GM18867 (cell line): ENCODE measurements around the gene CDK14.

Source experiments
- ATAC-seq: cut with Tn5 transposase; IDR thresholded peaks from one replicate; pipeline ENCODE4 v1.9.1; 2021; ENCODE audit warnings: mild to moderate bottlenecking, moderate library complexity; ENCODE audit not compliant: unreplicated experiment

CDK14 gene

DNA sequence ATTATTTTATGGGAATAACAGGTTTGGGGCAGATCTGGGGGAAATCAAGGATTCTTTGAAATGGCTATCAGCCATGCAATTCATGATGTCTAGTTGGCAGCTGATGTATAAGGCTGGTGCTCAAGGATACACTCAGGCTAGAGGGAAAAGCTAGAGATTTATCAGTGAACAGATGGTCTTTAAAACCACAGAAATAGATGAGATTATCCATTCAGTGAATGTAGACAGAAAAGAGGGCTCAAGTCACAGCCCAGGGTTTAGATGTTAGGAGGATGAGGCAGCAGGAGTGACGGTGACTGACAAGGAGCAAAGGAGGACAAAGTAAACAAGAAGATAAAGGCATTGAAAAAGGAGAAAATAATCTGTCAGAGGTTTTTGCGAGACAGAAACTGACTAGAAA is 238.7 kb downstream of the CDK14 start:
- no peak for ATAC-seq

DNA sequence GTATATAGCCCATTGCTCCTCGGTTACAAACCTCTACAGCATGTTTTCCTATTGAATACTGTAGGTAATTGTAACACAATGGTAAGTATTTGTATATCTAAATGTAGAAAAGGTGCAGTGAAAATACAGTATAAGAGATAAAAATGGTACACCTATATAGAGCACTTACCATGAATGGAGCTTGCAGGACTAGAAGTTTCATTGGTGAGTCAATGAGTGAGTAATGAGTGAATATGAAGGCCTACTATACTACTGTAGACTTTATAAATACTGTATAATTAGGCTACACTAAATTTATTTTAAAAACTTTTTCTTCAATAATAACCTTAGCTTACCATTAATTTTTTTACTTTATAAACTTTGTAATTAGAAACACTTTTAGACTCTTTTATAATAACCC is 239.7 kb downstream of the CDK14 start:
- no peak for ATAC-seq

DNA sequence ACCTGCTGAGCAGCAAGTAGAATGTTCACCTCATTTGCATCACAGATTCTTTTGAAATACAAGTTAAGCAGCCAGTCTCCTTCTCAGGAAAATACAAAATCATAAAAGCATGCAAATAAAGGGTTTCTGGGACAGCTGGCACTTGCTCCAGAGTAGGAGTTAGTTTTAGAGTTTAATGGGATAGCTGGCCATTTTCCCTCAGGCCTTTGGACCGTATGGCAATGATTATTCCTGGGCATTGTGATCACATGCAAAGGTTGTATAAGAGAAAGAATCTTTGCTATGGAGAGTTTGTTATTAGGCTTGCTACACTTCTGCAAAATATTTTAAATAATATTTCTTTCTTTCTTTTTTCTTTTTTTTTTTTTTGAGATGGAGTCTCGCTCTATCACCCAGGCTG is 240.8 kb downstream of the CDK14 start:
- ATAC-seq: no peak

DNA sequence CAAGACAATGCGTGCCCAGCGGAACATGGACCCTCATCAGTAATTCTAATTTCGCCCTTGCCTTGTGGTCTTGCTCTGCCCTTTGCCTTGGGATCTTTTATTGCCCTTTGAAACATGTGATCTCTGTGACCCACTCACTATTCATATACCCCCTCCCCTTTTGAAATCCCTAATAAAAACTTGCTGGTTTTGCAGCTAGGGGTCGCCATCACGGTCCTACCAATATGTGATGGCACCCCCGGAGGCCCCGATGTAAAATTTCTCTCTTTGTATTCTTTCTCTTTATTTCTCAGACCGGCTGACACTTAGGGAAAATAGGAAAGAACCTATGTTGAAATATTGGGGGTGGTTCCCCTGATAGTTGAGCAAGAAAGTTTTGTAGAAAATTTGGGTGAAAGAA is 242.7 kb downstream of the CDK14 start:
- no peak for ATAC-seq

DNA sequence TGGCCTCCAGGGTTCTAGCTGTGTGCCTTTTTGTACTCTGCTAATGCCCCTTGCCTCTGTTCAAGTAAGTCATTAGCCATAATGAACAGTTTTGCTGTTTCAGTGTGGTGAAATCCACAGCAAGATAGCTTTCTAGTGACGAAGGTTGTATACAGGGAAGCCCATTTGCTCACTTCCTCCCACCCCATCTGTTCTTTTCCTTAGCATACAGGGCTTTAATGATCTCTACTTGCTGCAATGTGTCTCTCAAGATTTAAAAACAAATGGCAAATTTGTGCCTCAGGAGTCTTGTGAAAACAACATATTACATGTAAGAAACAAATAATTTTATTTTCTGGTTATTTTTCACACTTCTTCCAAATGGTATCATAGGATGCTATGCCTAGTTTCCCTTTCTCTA is 243.2 kb downstream of the CDK14 start:
- ATAC-seq: no peak

DNA sequence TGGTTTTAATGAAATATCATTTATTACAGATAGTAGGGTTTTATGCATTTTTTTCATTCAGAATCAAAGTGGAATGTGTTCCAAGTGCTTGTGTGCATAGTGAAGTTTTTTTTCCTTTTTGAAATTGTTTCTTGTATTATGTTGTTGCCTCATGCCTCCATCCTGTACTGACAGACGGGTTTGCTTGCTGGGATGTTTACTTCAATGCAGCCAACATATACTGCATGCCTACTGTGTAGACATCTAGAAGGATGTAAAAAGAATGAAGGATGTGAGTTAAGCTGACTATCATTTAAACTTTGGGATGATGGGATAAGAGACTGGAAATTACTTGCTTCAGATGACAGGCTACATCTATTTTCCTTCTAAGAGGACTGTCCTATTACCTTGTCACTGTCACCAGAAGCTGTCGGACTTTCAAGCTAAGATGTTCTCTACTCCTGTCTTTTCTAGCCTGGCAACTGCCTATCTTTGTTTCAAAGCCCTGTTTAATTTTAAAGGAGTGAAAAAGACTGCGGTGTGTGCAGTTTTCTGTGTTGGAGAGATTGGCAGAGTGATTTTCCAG is 243.7 kb downstream of the CDK14 start:
- no peak for ATAC-seq

DNA sequence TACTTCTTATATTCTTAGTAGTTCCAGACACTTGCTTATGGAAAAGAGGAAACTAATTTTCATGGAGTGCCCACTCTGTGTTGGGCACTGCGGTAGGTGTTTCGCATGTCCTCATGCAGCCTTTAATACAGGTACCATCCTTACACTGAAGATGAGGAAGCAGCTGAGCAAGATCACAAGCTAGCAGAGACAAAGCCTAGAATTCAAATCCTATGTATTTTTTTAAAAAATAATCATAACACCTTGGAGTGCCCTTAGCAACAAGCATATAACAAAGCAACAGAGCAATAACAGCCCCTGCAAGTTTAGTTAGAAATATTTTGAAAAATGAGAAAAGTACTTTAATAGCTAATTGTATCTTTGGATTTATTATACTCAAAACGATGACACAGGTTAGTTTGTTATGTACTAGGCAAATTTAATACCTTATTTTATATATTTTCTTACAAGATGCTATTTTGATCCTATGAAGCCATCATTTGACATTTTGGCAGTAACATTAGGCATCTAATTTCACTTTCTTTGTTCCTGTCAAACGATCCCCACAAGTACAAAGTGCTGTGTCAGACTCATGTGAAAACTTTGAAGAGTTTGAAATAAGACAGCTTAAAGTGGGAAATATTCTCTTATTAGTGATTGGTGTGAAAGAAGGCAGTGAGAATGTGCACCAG is 245.8 kb downstream of the CDK14 start:
- no peak for ATAC-seq

DNA sequence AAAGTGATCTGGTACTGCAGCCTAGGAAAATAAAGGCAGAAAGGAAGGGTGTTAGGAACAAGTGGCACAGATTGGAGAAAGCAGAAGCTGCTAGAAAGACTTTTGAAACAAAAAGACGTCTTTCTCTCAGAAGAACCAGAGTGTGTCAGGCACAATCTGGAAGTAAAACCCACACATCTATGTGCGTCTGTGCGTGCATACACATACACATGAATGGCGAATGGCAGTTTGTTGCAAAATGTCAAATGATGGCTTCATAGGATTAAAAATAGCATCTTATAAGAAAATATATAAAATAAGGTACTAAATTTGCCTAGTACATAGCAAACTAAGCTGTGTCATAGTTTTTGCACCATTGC is 246.3 kb downstream of the CDK14 start:
- no peak for ATAC-seq

DNA sequence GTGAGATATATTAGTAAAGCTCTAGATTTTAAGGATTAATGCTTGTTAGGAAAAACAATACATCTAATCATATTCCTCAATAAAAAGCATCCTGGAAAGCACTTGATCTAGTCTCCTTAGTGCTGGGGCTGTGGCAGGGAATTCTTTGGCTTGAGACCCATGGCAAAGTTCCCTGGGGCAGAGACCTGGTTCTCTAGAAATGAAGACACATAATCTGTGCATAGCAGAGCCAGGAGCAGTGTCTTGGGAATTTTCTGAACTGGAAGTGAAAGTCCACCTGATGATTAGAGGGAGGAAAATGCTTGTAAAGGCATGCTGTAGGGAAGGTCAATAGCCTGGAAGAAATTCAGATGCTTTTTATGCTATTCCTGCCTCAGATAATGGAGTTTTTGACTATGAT is 247.4 kb downstream of the CDK14 start:
- no peak for ATAC-seq

DNA sequence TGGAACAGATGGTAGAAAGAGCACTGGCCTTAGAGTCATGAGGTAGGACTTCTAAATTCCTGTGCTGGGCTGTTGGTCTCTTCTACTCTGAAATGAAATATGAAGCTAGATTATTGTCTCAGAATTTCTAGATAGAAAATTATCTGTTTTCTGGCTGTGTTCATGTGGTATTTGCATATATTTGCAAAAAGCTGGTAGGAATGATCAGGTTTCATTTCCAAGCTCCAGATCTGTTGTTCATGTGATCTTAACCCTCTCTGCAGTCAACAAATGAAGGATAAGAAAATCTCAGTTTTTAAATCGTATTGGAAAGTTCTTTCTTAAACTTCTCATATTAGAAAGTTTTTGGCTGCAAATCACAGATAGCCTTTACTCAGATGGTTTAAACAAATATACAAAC is 248.3 kb downstream of the CDK14 start:
- ATAC-seq: no peak

DNA sequence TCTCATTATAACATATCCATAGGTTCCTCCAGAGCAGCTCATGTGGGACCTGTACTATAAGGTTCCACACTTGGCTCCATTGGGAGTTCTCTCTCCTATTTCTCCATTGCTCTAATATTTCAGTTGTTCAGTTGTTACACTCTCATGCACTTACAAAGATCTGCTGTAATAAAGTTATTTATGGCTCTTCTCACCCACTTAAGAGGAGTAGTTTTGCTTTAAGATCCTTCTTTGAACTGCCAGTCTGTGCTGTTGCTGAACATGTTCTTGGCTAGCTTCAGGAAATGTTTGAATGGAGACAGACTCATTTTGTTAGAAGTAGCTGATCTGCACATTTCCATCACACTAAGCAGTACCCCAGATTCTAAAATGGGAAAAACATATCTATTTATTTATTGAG is 250.1 kb downstream of the CDK14 start:
- no peak for ATAC-seq

DNA sequence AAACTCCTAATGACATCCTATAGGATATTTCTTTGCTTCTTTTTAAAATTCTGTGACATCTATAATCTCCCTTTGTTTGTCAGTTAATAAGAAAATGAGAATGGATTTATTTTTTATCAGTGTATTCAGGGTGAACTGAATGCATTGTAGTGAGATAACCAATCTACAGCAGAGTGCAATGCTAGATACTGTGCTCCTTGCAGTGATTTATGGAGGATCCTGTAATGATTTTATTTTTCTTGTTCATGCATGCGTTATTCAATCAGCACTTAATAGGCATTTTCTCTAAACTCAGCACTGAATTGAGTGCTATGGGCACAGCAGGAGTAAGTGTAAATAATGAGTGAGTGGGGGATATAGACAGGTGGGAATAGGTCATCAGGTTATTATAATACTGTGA is 253.9 kb downstream of the CDK14 start:
- ATAC-seq: no peak

DNA sequence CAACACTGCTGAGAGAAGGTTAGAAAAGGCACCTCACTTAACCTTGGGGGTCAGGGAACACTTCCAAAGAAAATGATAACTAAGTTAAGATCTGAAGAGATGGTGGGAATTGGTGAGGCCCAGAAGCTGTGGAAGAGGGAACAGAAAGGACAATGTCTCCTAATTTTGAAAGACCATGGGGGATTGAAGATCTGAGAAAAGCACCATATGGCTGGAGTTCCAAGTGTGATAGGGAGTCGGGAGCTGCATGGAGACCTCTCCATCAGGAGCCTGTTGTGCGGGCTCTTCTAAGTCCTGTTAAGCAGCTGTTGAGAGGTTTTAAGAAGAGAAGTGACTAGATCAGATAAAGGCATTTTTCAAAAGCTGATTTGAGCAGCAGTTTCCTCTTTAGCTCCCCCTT is 254.3 kb downstream of the CDK14 start:
- no peak for ATAC-seq

DNA sequence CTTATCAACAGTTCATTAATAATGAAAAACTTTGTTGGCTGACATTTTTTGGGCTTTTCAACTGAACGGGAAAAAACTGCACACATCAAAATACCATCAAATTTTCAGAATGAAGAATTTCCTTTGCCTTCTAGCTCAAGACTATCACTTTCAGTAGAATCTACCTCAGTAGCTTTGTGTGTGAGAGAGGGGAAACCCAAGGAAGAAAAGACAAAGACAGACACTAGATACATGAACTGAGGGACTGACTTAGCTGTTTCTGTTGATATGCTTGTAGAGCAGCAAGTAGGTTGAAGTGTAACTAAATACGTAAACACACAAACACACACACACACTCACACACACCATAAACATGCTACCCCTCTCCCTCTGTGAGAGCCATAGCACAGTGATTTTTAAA is 257.1 kb downstream of the CDK14 start:
- peak; percentile 52 for ATAC-seq

DNA sequence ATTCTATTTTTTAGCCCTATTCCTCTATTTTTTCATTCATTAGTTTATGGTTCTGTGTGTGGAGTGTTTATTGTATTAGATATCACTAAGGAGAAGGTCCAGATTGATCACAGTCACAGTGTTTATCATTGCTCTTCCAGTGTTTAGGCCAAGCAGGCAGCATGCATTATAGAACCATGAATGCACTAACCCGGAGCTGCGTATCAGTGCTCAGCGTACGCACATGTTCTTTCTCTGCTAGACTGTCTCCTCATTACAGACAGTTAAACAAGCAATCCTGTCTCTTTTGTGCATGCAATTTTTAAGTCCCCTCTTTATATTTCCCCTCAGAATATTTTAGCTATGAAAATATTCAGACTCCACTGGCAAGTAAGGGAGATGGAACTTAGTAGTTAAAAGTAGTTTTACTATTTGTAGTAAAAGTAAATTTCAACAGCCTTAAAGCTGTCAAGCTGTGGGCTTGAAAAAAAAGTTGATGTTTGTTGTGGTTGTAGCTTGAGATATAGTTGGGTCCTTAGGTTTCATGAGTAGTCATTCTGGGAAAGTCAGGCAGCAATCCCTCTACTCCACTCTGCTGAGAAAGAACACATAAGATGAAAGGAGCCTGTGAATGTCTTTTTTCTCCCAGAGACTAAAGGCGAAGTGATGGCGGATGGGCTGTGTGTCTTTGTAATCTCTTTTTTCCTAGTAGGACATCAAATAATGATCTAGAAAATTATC is 260.4 kb downstream of the CDK14 start:
- ATAC-seq: no peak

DNA sequence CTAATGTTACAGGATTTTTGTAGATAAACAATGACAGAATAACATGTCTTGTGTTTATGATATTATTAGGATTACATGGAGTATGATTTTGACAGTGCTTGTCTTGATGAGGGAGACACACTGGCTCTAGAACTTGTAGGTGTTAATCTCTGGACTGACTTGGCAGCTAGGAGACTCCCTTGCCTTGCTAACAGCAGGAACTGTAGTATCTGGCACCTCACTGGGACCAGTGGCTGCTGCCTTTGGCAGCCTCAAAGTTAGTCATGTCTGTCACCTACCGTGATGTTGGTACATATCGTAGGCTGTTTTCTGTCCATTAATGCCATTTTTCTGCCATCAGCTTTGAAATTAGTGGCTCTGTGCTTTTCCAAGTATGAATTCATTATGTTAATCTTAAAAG is 261.5 kb downstream of the CDK14 start:
- no peak for ATAC-seq

DNA sequence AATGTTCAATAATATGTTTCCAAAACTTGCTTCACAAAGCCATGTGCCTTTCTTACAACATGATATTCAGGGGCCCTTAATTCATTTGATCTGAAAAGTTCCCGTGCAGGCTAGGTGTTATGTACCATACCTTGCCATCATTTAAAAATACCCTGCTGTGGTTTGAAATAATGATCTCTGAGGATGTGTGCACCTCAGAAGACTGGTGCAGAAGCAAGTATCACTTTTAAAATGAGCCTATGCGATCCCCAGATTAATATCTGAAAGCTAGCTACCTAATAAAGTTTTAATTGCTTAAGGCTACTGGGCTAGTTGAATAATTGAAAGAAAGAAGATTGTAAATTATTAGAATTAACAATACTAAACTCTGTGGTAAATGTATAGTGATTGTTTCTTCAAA is 262.4 kb downstream of the CDK14 start:
- peak; percentile 73 for ATAC-seq

DNA sequence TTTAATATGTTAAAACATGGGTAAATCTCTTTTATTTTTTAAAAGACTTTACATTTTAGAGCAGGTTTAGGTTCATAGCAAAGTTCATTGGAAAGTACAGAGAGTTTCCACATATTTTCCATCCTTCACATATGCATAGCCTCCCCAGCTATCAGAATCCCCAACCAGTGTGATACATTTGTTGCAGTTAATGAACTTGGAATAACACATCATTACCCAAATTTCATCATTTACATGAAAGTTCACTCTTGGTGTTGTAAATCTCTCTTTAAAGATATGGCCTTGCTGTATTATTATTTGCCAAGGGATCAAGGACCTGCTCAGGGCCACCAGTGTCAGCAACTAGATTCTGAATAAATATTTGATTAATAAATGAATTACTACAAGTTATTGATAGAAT is 263.4 kb downstream of the CDK14 start:
- ATAC-seq: no peak

DNA sequence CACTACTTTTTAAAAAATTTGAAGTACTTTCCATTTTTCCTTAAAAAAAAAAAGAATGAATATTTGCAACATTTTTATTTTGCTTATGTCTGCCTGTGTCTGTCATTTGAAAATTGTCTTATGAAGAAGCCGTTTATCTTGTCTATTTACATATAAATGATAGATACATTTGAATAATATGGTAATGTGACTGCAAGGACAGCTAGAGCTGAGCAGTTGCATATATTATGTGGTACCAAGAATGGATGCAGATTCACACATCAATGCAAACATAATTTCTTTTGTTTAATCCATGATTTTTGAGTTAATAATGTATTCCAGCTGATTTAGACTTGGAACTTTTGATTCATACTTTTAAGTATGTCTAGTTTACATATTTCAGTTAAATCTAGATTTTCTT is 268.0 kb downstream of the CDK14 start:
- no peak for ATAC-seq

DNA sequence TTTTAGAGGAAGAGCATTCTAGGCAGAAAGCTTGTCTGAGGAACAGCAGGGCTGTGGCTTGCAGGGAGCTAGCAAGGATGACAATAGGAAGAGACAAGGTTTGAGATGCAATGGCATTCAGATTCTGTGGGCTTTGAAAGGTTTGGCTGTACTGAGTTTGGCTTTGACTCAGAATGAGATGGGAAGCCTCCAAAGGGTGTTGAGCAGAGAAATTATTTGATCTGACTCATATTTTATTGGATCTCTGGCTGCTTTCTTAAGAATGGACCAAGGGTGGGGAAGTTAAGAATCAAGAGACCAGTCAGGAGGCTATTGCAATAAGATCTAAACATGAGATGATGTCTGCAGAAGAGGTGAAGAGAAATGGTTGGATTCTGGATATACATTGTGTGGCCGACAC is 273.2 kb downstream of the CDK14 start:
- ATAC-seq: no peak

DNA sequence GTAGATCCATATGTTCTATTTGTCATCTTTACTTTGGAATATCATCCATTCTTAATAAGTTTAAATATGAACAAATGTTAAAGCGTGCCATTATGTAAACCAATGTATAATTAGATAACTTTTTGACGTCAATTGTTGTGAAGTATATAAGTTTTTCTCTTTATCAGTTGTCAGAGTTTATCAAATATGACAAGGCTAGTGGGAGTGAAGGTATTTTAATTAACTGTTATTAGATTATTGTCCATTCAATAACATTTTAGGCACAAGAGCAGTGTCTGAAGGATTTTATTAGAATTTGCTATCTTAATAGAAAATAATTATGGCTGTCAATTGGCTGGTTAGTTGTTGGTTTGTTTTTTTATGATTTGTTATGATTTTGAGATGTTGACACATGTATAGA is 280.6 kb downstream of the CDK14 start:
- ATAC-seq: no peak

DNA sequence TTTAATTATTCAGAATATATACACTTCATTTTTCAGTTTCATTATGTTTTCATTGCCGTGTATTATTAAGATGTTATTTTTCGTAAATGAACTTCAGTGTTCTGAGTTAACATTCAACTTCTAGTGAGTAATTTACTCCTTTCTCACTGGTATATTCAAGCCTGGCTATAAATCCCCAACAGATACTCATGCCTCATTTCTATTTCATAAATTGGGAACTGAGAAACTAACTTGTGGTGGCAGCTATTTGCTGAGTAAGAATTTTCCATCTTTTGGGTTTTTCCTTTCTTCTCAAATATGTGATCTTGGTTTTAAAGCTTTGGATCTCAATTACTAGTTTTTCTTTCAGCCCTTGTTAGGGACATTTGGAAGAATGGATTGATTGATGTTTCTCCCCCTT is 281.1 kb downstream of the CDK14 start:
- no peak for ATAC-seq

DNA sequence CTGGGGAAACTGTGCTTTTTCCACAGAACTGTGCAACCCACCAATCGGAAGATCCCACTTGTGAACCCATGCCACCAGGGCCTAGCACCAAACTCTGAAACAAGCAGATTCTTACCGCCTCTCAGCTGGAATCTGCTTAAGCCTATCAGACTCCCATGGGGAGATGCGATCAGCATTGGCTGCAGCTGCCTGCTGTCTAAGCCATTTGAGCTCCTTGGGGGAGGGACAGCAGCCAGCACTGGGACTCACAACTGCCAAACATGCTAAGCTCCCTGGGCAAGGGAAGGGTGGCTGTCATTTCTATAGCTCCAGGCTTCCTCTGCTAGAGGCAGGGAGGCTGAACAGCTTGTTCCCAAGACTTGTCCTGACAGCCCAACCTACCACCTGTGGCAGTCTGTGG is 283.8 kb downstream of the CDK14 start:
- no peak for ATAC-seq
